Measurements from ENCODE around the gene SCUBE2.
"Not testable (repeated sequence)": the region's sequence is repeated elsewhere in the genome, so short reads cannot be mapped to it uniquely, and the experiment has no call there.

Gene SCUBE2

GRCh38 chr11:9039863-9040262 is 51.5 kb downstream of the SCUBE2 start:
- no peak for DNase-seq

- DNase-seq, result no peak
These were observed 52.2 kb downstream of the SCUBE2 start for GRCh38 chr11:9039198-9039597.

- DNase-seq, result no peak
These were observed 52.9 kb downstream of the SCUBE2 start for GRCh38 chr11:9038541-9038940.

DNA sequence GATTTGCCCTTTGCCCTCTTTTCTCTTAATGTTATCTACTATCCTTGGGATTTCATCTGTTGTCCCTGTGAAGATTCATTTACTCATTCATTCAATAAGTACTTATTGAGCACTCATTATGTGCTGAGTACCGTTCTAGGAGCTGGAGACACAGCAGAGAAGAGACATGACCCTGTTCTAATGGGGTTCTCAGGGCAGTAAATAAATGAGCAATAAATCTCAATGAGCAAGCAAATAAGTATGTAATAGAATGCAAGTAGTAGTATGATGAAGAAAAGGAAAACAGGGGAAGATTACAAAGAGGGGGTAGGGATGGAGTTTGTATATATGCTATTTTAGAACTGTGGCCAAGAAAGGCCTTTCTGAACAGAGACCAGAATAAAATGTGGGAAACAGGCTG is 53.4 kb downstream of the SCUBE2 start:
- no peak for DNase-seq

GRCh38 chr11:9037046-9037780 is 54.2 kb downstream of the SCUBE2 start:
- no peak for DNase-seq

DNA sequence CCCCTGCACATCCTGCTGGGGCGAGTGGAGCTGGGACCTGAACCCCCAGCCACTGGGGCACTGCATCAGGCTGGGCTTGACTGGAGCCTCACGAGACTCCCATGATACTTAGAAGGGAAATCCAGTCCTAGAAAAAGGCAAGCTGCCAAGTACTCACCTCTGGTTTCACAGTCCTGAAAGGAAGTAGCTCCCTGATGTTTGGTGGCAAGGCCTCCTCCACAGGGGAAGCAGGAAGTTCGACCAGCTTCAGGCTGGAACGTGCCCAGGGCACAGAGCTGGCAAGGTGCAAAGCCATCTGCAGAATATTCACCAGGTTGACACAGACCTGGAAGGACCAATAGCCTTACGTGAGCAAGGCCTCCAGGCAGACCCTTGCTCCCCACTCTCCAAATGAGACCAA is 60.8 kb downstream of the SCUBE2 start:
- DNase-seq, result no peak

- no peak for DNase-seq
These were observed 62.0 kb downstream of the SCUBE2 start for GRCh38 chr11:9029422-9029821.

DNA sequence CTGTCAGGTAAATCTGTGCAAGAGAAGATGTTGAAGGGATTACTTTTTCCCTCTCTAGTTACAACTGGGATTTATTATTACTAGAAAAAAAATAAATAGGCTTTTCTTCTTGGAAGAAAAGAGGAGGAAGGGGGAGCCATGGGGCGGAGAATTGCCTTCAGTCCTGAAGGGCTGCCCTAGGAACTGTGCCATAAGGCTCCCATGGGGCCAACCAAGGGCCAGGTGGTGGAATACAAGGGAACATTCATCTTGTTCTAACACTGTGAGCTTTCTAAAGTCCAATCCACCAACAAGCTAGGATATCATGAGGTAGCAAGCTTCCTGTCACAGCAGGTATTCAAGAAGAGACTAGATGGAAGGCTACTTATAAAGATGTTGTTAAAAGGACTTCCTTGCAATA is 62.8 kb downstream of the SCUBE2 start:
- DNase-seq, result no peak

GRCh38 chr11:9025101-9025850 is 66.1 kb downstream of the SCUBE2 start:
- no peak for DNase-seq

DNA sequence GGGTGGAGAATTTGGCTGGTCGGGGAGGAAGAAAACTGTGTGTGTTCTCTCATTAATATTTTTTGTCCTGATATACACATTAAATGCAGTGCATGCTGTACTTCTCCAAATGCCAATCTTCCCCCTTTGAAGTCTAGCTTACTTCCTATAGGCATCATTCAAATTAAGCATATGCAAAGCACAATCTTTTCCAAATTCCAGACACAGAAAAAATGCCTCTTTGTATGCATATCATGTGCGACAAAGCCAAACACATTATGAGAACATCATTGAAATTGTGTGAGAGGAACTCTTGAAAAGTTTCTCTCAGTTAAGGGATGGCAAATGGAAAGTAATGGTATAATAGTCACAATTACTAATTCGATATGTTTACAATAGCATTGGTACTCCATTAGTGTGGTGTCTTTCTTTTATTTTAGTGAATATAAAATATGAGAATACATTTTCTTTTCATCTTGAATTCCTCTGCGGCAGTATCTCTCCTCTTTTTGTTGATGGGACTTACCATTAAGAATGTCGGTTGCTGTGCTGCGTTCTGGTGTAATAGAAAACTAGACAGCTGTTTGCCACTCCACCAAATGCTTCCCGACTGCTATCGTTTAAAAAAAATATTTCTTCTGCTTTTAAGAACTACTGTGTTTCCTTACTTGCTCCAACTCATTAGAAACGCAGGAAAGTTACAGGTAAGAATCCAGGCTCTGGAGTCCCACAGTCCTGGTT is 68.3 kb downstream of the SCUBE2 start:
- no peak for DNase-seq

DNA sequence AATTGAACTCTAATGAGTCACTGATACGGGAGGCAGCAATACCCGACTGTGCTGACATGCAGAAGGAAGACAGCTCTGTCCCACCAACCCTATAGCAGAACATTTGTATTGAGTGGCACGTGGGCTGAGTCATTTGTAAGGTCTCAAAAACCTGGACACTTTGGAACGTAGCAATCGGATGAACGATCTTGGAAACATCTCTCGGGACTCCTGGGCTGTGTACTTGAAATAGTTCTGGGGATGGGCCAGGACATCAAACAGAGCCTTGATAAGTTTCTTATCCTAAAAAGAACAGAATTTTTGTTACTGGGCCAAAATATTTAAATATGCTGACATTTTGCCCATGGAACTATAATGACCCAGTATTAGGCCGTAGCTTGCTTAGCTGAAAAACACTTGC is 70.5 kb downstream of the SCUBE2 start:
- DNase-seq, result no peak

- DNase-seq, result no peak
These were observed 71.5 kb downstream of the SCUBE2 start for GRCh38 chr11:9019861-9020260.

- DNase-seq, result no peak
These were observed 73.6 kb downstream of the SCUBE2 start for GRCh38 chr11:9017773-9018172.

DNA sequence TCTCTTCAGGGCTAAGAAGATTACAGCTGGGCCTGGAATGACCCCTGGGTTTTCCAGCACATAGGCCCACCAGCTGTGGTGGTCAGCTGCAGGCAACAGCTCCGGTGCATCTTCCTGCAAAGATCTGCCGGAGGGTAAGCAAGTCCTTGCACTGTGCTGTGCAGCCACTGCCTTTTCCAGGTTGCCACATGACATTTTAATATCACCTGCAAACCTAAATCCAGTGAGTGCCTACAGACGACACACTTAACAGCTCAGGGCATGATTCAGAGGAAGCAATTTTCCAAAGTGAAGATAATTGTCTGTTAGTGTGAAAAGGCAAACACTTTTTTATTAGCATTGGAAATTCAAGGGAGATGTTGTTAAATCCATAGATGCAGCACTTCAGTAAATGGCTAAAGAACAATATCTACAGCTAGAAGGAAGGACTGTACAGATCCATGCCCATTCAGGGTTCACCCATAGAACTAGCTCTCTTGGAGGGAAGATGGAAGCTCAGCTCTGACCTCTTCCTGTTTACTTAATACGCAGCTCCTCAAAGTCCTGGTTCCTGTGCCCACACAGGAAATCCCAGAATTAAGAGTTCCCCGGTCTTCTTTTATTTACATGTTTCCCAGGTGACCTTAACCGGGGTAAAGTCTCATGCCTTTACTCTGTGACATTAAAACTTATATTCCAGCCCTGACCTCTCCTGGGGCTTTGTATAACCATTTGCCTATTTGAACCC is 74.3 kb downstream of the SCUBE2 start:
- no peak for DNase-seq

DNA sequence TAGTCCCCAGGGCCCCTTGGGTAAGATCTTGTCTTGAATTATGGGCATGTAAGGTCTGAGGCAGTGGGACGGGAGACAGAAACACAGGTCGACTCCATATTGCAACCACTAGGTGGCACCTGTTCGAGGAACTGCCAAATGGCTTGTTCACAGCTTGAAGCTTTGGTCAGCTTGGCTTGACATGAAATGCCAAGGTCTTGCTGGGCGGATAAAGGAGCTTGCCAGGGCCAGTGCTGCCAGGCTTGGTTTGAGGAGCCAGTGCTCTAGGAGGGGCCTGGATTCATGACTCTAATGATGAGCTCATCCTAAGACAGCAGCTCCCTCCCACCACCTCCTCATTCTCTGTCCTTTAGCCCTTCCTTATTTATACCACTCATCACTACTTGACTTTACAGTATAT is 75.7 kb downstream of the SCUBE2 start:
- peak; percentile 69 for DNase-seq

GRCh38 chr11:9014826-9015225 is 76.6 kb downstream of the SCUBE2 start:
- no peak for DNase-seq

DNA sequence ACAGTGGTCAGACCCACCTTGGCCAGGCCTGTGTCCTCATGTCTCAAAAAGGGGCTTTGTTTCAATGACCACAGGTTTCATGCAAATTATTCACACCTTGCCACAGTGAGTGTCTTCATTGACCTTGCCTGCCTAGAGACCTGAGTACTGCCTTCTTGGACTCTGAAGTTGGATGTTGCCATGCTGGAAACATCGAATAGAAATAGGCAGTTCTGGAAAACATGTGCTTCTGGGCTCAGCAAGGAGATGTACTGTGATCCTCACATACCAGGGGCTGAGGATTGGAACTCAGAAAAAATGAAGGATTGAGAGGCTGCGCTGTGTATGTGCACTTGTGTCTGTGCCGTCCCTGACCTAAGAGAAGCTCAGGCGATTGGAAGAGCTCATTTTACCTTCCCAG is 78.0 kb downstream of the SCUBE2 start:
- DNase-seq, result no peak

DNA sequence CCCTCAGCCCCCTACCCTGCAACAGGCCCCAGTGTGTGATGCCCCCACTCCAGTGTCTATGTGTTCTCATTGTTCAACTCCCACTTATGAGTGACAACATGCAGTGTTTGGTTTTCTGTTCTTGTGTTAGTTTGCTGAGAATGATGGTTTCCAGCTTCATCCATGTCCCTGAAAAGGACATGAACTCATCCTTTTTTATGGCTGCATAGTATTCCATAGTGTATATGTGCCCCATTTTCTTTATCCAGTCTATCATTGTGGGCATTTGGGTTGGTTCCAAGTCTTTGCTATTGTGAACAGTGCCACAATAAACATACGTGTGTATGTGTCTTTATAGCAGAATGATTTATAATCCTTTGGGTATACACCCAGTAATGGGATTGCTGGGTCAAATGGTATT is 81.9 kb downstream of the SCUBE2 start:
- DNase-seq, result not testable (repeated sequence)

GRCh38 chr11:9008661-9009060 is 82.7 kb downstream of the SCUBE2 start:
- no peak for DNase-seq

- DNase-seq, result no peak
These were observed 83.3 kb downstream of the SCUBE2 start for GRCh38 chr11:9008011-9008550.

DNA sequence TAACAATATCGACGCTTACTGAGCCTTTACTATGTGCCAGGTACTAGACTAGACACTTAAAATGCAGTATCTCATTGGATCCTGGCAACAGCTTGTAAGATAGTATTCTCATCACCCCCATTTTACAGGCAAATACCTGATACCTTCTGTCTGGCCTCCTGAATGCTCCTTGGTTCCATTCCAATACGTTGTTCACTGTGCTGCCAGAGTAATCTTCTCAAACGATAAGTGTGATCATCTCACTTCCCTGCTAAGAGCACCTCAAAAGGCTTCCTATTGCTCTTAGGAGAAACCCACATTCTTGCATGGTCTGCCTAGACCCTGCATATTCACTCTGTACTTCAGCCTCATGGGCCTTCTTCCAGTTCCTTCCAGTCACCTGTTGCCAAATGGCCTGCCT is 86.3 kb downstream of the SCUBE2 start:
- no peak for DNase-seq

- peak; percentile 43 for DNase-seq
These were observed 87.0 kb downstream of the SCUBE2 start for GRCh38 chr11:9004183-9004926.

All from NCI-H1105 treated with DMSO at 0.1 percent for 48 hours (cell line).